Skeletal muscle satellite cell (primary cell): ENCODE measurements around the gene CHTF18.
"Not testable (repeated sequence)": the region's sequence is repeated elsewhere in the genome, so short reads cannot be mapped to it uniquely, and the experiment has no call there.

ENCODE experiments used
- H3K27me3 ChIP-seq: 2 replicates; pipeline ENCODE4 v1.7.0; 2013; ENCODE audit warnings: low read length; ENCODE audit not compliant: control insufficient read depth, insufficient read depth
- H3K36me3 ChIP-seq: 2 replicates; pipeline ENCODE4 v1.7.0; 2013; ENCODE audit warnings: mild to moderate bottlenecking, control low read depth, low read length; ENCODE audit not compliant: insufficient read depth
- H3K4me1 ChIP-seq: 2 replicates; pipeline ENCODE4 v1.7.0; 2013; ENCODE audit warnings: low read length; ENCODE audit not compliant: control insufficient read depth, insufficient read depth
- H3K4me2 ChIP-seq: 2 replicates; pipeline ENCODE4 v1.7.0; 2013; ENCODE audit warnings: mild to moderate bottlenecking, low read length
- H3K4me3 ChIP-seq: 2 replicates; pipeline ENCODE4 v1.7.0; 2013; ENCODE audit warnings: low read length
- H3K9ac ChIP-seq: 2 replicates; pipeline ENCODE4 v1.7.0; 2013; ENCODE audit warnings: mild to moderate bottlenecking, low read depth, low read length, moderate library complexity
- H3K9me3 ChIP-seq: replicated peaks from 2 replicates; pipeline ENCODE4 v1.7.0; 2013; ENCODE audit warnings: mild to moderate bottlenecking, control low read depth, low read length

CHTF18 gene

GRCh38 chr16:828891-829290 is 40.5 kb downstream of the CHTF18 start:
- H3K36me3 ChIP-seq: no peaks in the 10 kb centered on the region
- H3K9ac ChIP-seq: no peak overlapping the region
- no peak overlapping the region for H3K4me2 ChIP-seq
- no peak overlapping the region for H3K4me3 ChIP-seq
- peaks cover 44% of the 10 kb centered on the region for H3K27me3 ChIP-seq
- no peaks in the 10 kb centered on the region for H3K9me3 ChIP-seq
- H3K4me1 ChIP-seq: peaks cover 8% of the 10 kb centered on the region

GRCh38 chr16:830107-830870 is 41.9 kb downstream of the CHTF18 start:
- Histone ChIP-seq H3K9me3 (peaks cover 4% of the 10 kb centered on the region), H3K36me3 (no peaks in the 10 kb centered on the region), H3K4me3 (no peak overlapping the region), H3K27me3 (peaks cover 36% of the 10 kb centered on the region), H3K4me2 (no peak overlapping the region), H3K9ac (no peak overlapping the region), H3K4me1 (peaks cover 5% of the 10 kb centered on the region)

- no peak overlapping the region for H3K4me2 ChIP-seq
- peaks cover 29% of the 10 kb centered on the region for H3K27me3 ChIP-seq
- no peaks in the 10 kb centered on the region for H3K36me3 ChIP-seq
- peaks cover 9% of the 10 kb centered on the region for H3K9me3 ChIP-seq
- no peak overlapping the region for H3K4me3 ChIP-seq
- H3K9ac ChIP-seq: no peak overlapping the region
- no peaks in the 10 kb centered on the region for H3K4me1 ChIP-seq
Measured at GRCh38 chr16:830871-831570, 42.6 kb downstream of the CHTF18 start.

GRCh38 chr16:831571-832413 is 43.4 kb downstream of the CHTF18 start:
- Histone ChIP-seq H3K4me3 (no peak overlapping the region), H3K27me3 (peaks cover 27% of the 10 kb centered on the region), H3K4me2 (no peak overlapping the region), H3K9me3 (peaks cover 14% of the 10 kb centered on the region), H3K36me3 (no peaks in the 10 kb centered on the region), H3K4me1 (no peaks in the 10 kb centered on the region), H3K9ac (no peak overlapping the region)

- H3K27me3 ChIP-seq: peaks cover 27% of the 10 kb centered on the region
- no peak overlapping the region for H3K4me3 ChIP-seq
- no peak overlapping the region for H3K9ac ChIP-seq
- H3K9me3 ChIP-seq: peaks cover 14% of the 10 kb centered on the region
- H3K36me3 ChIP-seq: no peaks in the 10 kb centered on the region
- no peaks in the 10 kb centered on the region for H3K4me1 ChIP-seq
- no peak overlapping the region for H3K4me2 ChIP-seq
Measured at GRCh38 chr16:832652-833336, 44.4 kb downstream of the CHTF18 start.

GRCh38 chr16:833411-833810 is 45.0 kb downstream of the CHTF18 start:
- Histone ChIP-seq H3K36me3 (no peaks in the 10 kb centered on the region), H3K9me3 (peaks cover 14% of the 10 kb centered on the region), H3K4me1 (no peaks in the 10 kb centered on the region), H3K4me2 (no peak overlapping the region), H3K9ac (no peak overlapping the region), H3K27me3 (peaks cover 24% of the 10 kb centered on the region), H3K4me3 (no peak overlapping the region)

- peaks cover 21% of the 10 kb centered on the region for H3K27me3 ChIP-seq
Measured at GRCh38 chr16:835373-835772, 47.0 kb downstream of the CHTF18 start.

GRCh38 chr16:836221-836620 is 47.8 kb downstream of the CHTF18 start:
- H3K4me1 ChIP-seq: no peaks in the 10 kb centered on the region
- H3K36me3 ChIP-seq: no peaks in the 10 kb centered on the region
- H3K27me3 ChIP-seq: peaks cover 16% of the 10 kb centered on the region
- no peak overlapping the region for H3K4me2 ChIP-seq
- H3K9ac ChIP-seq: no peak overlapping the region
- H3K4me3 ChIP-seq: no peak overlapping the region
- peaks cover 14% of the 10 kb centered on the region for H3K9me3 ChIP-seq

More at GRCh38 chr16:835373-835772, 47.0 kb downstream of the CHTF18 start:
- peaks cover 14% of the 10 kb centered on the region for H3K9me3 ChIP-seq
- H3K4me2 ChIP-seq: no peak overlapping the region
- no peak overlapping the region for H3K4me3 ChIP-seq
- H3K9ac ChIP-seq: no peak overlapping the region
- no peaks in the 10 kb centered on the region for H3K36me3 ChIP-seq
- H3K4me1 ChIP-seq: no peaks in the 10 kb centered on the region

GRCh38 chr16:836822-837221 is 48.4 kb downstream of the CHTF18 start:
- H3K4me1 ChIP-seq, H3K4me3 ChIP-seq, H3K4me2 ChIP-seq, H3K36me3 ChIP-seq, H3K9ac ChIP-seq: not testable (repeated sequence)
- H3K27me3 ChIP-seq: peaks cover 12% of the 10 kb centered on the region
- peaks cover 14% of the 10 kb centered on the region for H3K9me3 ChIP-seq

- peaks cover 2% of the 10 kb centered on the region for H3K27me3 ChIP-seq
- no peak overlapping the region for H3K4me2 ChIP-seq
- no peak overlapping the region for H3K9ac ChIP-seq
- peaks cover 14% of the 10 kb centered on the region for H3K9me3 ChIP-seq
- H3K36me3 ChIP-seq: no peaks in the 10 kb centered on the region
- no peak overlapping the region for H3K4me3 ChIP-seq
- no peaks in the 10 kb centered on the region for H3K4me1 ChIP-seq
Measured at GRCh38 chr16:838741-839140, 50.3 kb downstream of the CHTF18 start.
